CD8-positive, alpha-beta memory T cell (primary cell): ENCODE measurements around the gene CXorf66. TPM values are rescaled to one million over a fixed set of nuclear protein-coding genes. Genes with fewer than 3 reads are reported as not detected.
"Not testable (repeated sequence)": the region's sequence is repeated elsewhere in the genome, so short reads cannot be mapped to it uniquely, and the experiment has no call there.

Source experiments
- CTCF ChIA-PET: fragments of 350-600 bp; sonication (Branson Sonifier 250); formaldehyde crosslinking; loops from one replicate; lab custom pipeline; 2021; ENCODE audit warnings: antibody characterized with exemption; lab: Charles Lee
- POLR2A ChIA-PET: fragments of 350-600 bp; sonication (Branson Sonifier 250); formaldehyde crosslinking; loops from one replicate; lab custom pipeline; 2021; ENCODE audit warnings: antibody characterized with exemption; lab: Charles Lee
- DNase-seq, 5 donors: peaks; one replicate each; pipeline versions ENCODE4 v3.0.0 to v3.0.0-alpha.2; 2020 to 2022; ENCODE audit warnings: mixed read lengths in 1 of 5
- H3K27ac ChIP-seq: one replicate; pipeline ENCODE4 v1.7.0; 2013; ENCODE audit warnings: low read depth, mild to moderate bottlenecking, low read length, moderate library complexity
- H3K27me3 ChIP-seq: 2 replicates; pipeline ENCODE4 v1.7.0; 2013; ENCODE audit warnings: low read length, mild to moderate bottlenecking; ENCODE audit not compliant: insufficient read depth, poor library complexity, severe bottlenecking
- H3K36me3 ChIP-seq: 2 replicates; pipeline ENCODE4 v1.7.0; 2013; ENCODE audit warnings: mild to moderate bottlenecking, low read length, moderate library complexity; ENCODE audit not compliant: insufficient read depth
- H3K4me1 ChIP-seq: 2 replicates; pipeline ENCODE4 v1.7.0; 2013; ENCODE audit warnings: mild to moderate bottlenecking, low read length, moderate library complexity; ENCODE audit not compliant: insufficient read depth
- H3K4me3 ChIP-seq: 2 replicates; pipeline ENCODE4 v1.7.0; 2013; ENCODE audit warnings: mild to moderate bottlenecking, low read length
- H3K9me3 ChIP-seq: 2 replicates; pipeline ENCODE4 v1.7.0; 2013; ENCODE audit warnings: mild to moderate bottlenecking, low read length
- H3K27ac Mint-ChIP-seq, 8 donors: one replicate each; pipeline ENCODE4 v1.8.0; 2020 to 2021; ENCODE audit warnings: mixed read lengths in 8 of 8, mild to moderate bottlenecking in 6 of 8, inconsistent platforms in 3 of 8, moderate library complexity in 3 of 8
- H3K27me3 Mint-ChIP-seq, 2 donors: one replicate each; pipeline ENCODE4 v1.8.0; 2020 to 2021; ENCODE audit warnings: mixed read lengths in 2 of 2, mild to moderate bottlenecking in 1 of 2, moderate library complexity in 1 of 2
- H3K36me3 Mint-ChIP-seq, 3 donors: one replicate each; pipeline ENCODE4 v1.8.0; 2020 to 2021; ENCODE audit warnings: mixed read lengths in 3 of 3, inconsistent platforms in 1 of 3, mild to moderate bottlenecking in 1 of 3
- H3K4me1 Mint-ChIP-seq, 3 donors: one replicate each; pipeline ENCODE4 v1.8.0; 2020 to 2021; ENCODE audit warnings: mixed read lengths in 3 of 3, inconsistent platforms in 1 of 3, mild to moderate bottlenecking in 1 of 3
- H3K4me3 Mint-ChIP-seq, 7 donors: one replicate each; pipeline ENCODE4 v1.8.0; 2020 to 2021; ENCODE audit warnings: mixed read lengths in 7 of 7, mild to moderate bottlenecking in 6 of 7, moderate library complexity in 4 of 7, inconsistent platforms in 2 of 7
- H3K9me3 Mint-ChIP-seq, 5 donors: one replicate each; pipeline ENCODE4 v1.8.0; 2020 to 2022; ENCODE audit warnings: mixed read lengths in 5 of 5, mild to moderate bottlenecking in 3 of 5, moderate library complexity in 2 of 5, inconsistent platforms in 1 of 5
- polyA plus RNA-seq: library from polyadenylated mRNA; unstranded; fragments of 300-500 nt; fragmentation: Illumina TruSeq; gene quantifications from one replicate; pipeline ENCODE4 v1.2.3, GENCODE V29; 2021
- total RNA-seq, 2 experiments: library from RNA; stranded (reverse); gene quantifications; one replicate each; pipeline ENCODE4 v1.2.3, GENCODE V29; 2021

The CXorf66 gene
- total and polyA plus RNA-seq, 3 experiments from 2014 or later, result not detected

- H3K4me1 ChIP-seq, H3K27ac ChIP-seq, POLR2A ChIA-PET, DNase-seq, H3K4me3 ChIP-seq, H3K9me3 ChIP-seq, H3K4me3 Mint-ChIP-seq, CTCF ChIA-PET, H3K27me3 Mint-ChIP-seq, H3K27me3 ChIP-seq, H3K9me3 Mint-ChIP-seq, H3K36me3 ChIP-seq: not testable (repeated sequence)
- Mint-ChIP-seq H3K4me1 (peaks cover 17 to 62% (median 42%) of the 10 kb centered on the region in 3 donors), H3K27ac (peak overlapping the region in 2 of 8 donors; percentile 39 to 76), H3K36me3 (peaks cover 0 to 11% (median 0%) of the 10 kb centered on the region in 3 donors)
Observed at GRCh38 chrX:139921142-139921541, 44.2 kb downstream of the CXorf66 start.

GRCh38 chrX:139920316-139920715 lies 45.0 kb downstream of the CXorf66 start:
- Histone ChIP-seq H3K27ac (no peak overlapping the region), H3K27me3 (no peaks in the 10 kb centered on the region), H3K9me3 (no peaks in the 10 kb centered on the region), H3K36me3 (no peaks in the 10 kb centered on the region), H3K4me3 (no peak overlapping the region), H3K4me1 (peaks cover 6% of the 10 kb centered on the region)
- H3K4me1 Mint-ChIP-seq, result peaks cover 16 to 54% (median 34%) of the 10 kb centered on the region in 3 donors
- H3K4me3 Mint-ChIP-seq, result no peak overlapping the region
- no peak for DNase-seq
- ChIA-PET POLR2A (interaction anchor here (0.7 kb wide), 1 partner anchor 29 kb away, joined by 3 read pairs; no protein-coding TSS in a partner anchor), CTCF (no interaction called here)
- H3K27ac Mint-ChIP-seq, result peak overlapping the region in 1 of 8 donors; percentile 45
- peaks cover 0 to 2% of the 10 kb centered on the region in 2 donors for H3K27me3 Mint-ChIP-seq
- H3K9me3 Mint-ChIP-seq, result no peaks in the 10 kb centered on the region
- H3K36me3 Mint-ChIP-seq, result peaks cover 0 to 11% (median 0%) of the 10 kb centered on the region in 3 donors

- Histone ChIP-seq H3K9me3 (no peaks in the 10 kb centered on the region), H3K27ac (no peak overlapping the region), H3K4me1 (no peaks in the 10 kb centered on the region), H3K36me3 (no peaks in the 10 kb centered on the region), H3K4me3 (no peak overlapping the region), H3K27me3 (no peaks in the 10 kb centered on the region)
- H3K27me3 Mint-ChIP-seq, result peaks cover 0 to 2% of the 10 kb centered on the region in 2 donors
- no peaks in the 10 kb centered on the region for H3K9me3 Mint-ChIP-seq
- peaks cover 0 to 5% (median 3%) of the 10 kb centered on the region in 3 donors for H3K36me3 Mint-ChIP-seq
- peaks cover 9 to 40% (median 28%) of the 10 kb centered on the region in 3 donors for H3K4me1 Mint-ChIP-seq
- no peak overlapping the region for H3K27ac Mint-ChIP-seq
- ChIA-PET CTCF (no interaction called here), POLR2A (no interaction called here)
- H3K4me3 Mint-ChIP-seq, result no peak overlapping the region
- no peak for DNase-seq
Observed at GRCh38 chrX:139914421-139914820, 50.9 kb downstream of the CXorf66 start.

GRCh38 chrX:139909712-139910111 lies 55.6 kb downstream of the CXorf66 start:
- no peak for DNase-seq
- H3K36me3 Mint-ChIP-seq, result peaks cover 0 to 4% (median 3%) of the 10 kb centered on the region in 3 donors
- H3K4me1 Mint-ChIP-seq, result peaks cover 15 to 50% (median 30%) of the 10 kb centered on the region in 3 donors
- peaks cover 0 to 2% of the 10 kb centered on the region in 2 donors for H3K27me3 Mint-ChIP-seq
- H3K9me3 Mint-ChIP-seq, result no peaks in the 10 kb centered on the region
- H3K4me3 Mint-ChIP-seq, result no peak overlapping the region
- H3K27ac Mint-ChIP-seq, result no peak overlapping the region
- H3K4me3 ChIP-seq, result no peak overlapping the region
- CTCF ChIA-PET, result no interaction called here
- H3K27ac ChIP-seq, result no peak overlapping the region
- H3K4me1 ChIP-seq, result no peaks in the 10 kb centered on the region
- H3K36me3 ChIP-seq, result no peaks in the 10 kb centered on the region
- no peaks in the 10 kb centered on the region for H3K27me3 ChIP-seq
- POLR2A ChIA-PET, result no interaction called here
- H3K9me3 ChIP-seq, result no peaks in the 10 kb centered on the region

GRCh38 chrX:139907078-139907477 lies 58.2 kb downstream of the CXorf66 start:
- CTCF ChIA-PET, result no interaction called here
- peak overlapping the region in 2 of 8 donors; percentile 17 to 30 for H3K27ac Mint-ChIP-seq
- Histone ChIP-seq H3K36me3 (no peaks in the 10 kb centered on the region), H3K4me3 (no peak overlapping the region), H3K9me3 (no peaks in the 10 kb centered on the region), H3K4me1 (no peaks in the 10 kb centered on the region), H3K27ac (no peak overlapping the region), H3K27me3 (no peaks in the 10 kb centered on the region)
- peaks cover 15 to 53% (median 30%) of the 10 kb centered on the region in 3 donors for H3K4me1 Mint-ChIP-seq
- POLR2A ChIA-PET, result interaction anchor here (0.7 kb wide), 1 partner anchor 15 kb away, joined by 3 read pairs; no protein-coding TSS in a partner anchor
- H3K27me3 Mint-ChIP-seq, result peaks cover 0 to 2% of the 10 kb centered on the region in 2 donors
- no peaks in the 10 kb centered on the region for H3K36me3 Mint-ChIP-seq
- H3K9me3 Mint-ChIP-seq, result no peaks in the 10 kb centered on the region
- DNase-seq, result no peak
- no peak overlapping the region for H3K4me3 Mint-ChIP-seq

GRCh38 chrX:139905743-139906142 lies 59.6 kb downstream of the CXorf66 start:
- no peaks in the 10 kb centered on the region for H3K27me3 ChIP-seq
- Mint-ChIP-seq H3K27ac (peak overlapping the region in 1 of 8 donors; percentile 48), H3K4me3 (no peak overlapping the region), H3K9me3 (no peaks in the 10 kb centered on the region), H3K4me1 (peaks cover 12 to 52% (median 21%) of the 10 kb centered on the region in 3 donors), H3K36me3 (no peaks in the 10 kb centered on the region), H3K27me3 (no peaks in the 10 kb centered on the region)
- no peaks in the 10 kb centered on the region for H3K4me1 ChIP-seq
- CTCF ChIA-PET, result no interaction called here
- no peaks in the 10 kb centered on the region for H3K36me3 ChIP-seq
- no peak overlapping the region for H3K4me3 ChIP-seq
- peak in 1 of 5 donors; percentile 2 for DNase-seq
- no peak overlapping the region for H3K27ac ChIP-seq
- no peaks in the 10 kb centered on the region for H3K9me3 ChIP-seq
- POLR2A ChIA-PET, result no interaction called here

Other genes with a start within 250 kb of the CXorf66 start
- gene ATP11C, start 32.5 kb downstream of the CXorf66 start, total RNA-seq, result 10 to 100 TPM; 15.7 to 17.0 TPM
- 7.3 TPM for gene ATP11C, start 32.5 kb downstream of the CXorf66 start, polyA plus RNA-seq